ENCODE data around the gene SELENOW.
"Not testable (repeated sequence)": the region's sequence is repeated elsewhere in the genome, so short reads cannot be mapped to it uniquely, and the experiment has no call there.

SELENOW gene

GRCh38 chr19:47756953-47757608, 21.4 kb upstream of the SELENOW start:
- DNase-seq: no peak

GRCh38 chr19:47757617-47758442, 20.7 kb upstream of the SELENOW start:
- DNase-seq: no peak

- no peak for DNase-seq
These were observed 20.1 kb upstream of the SELENOW start for GRCh38 chr19:47758443-47758804.

- DNase-seq: no peak
These were observed 17.9 kb upstream of the SELENOW start for GRCh38 chr19:47760632-47760999.

- DNase-seq: no peak
These were observed 16.9 kb upstream of the SELENOW start for GRCh38 chr19:47761566-47761965.

GRCh38 chr19:47762151-47762550, 16.4 kb upstream of the SELENOW start:
- DNase-seq: no peak

- DNase-seq: no peak
These were observed 15.7 kb upstream of the SELENOW start for GRCh38 chr19:47762615-47763308.

- DNase-seq: not testable (repeated sequence)
These were observed 13.8 kb upstream of the SELENOW start for GRCh38 chr19:47764705-47765104.

- DNase-seq: peak; percentile 14
These were observed 12.8 kb upstream of the SELENOW start for GRCh38 chr19:47765523-47766358.

- DNase-seq: no peak
These were observed 12.2 kb upstream of the SELENOW start for GRCh38 chr19:47766359-47766620.

- DNase-seq: no peak
These were observed 11.8 kb upstream of the SELENOW start for GRCh38 chr19:47766670-47767069.

GRCh38 chr19:47767349-47767748, 11.2 kb upstream of the SELENOW start:
- no peak for DNase-seq

- DNase-seq: no peak
These were observed 9.9 kb upstream of the SELENOW start for GRCh38 chr19:47768604-47769003.

- DNase-seq: no peak
These were observed 9.0 kb upstream of the SELENOW start for GRCh38 chr19:47769534-47769933.

GRCh38 chr19:47771291-47771690, 7.2 kb upstream of the SELENOW start:
- DNase-seq: not testable (repeated sequence)

GRCh38 chr19:47776568-47776967, 1.9 kb upstream of the SELENOW start:
- peak; percentile 98 for DNase-seq

- DNase-seq: not testable (repeated sequence)
These were observed 1.1 kb upstream of the SELENOW start for GRCh38 chr19:47777245-47778048.

- no peak for DNase-seq
These were observed 450 bp downstream of the SELENOW start for GRCh38 chr19:47778954-47779351.

- no peak for DNase-seq
These were observed 1.2 kb downstream of the SELENOW start for GRCh38 chr19:47779524-47780214.

- no peak for DNase-seq
These were observed 1.7 kb downstream of the SELENOW start for GRCh38 chr19:47780215-47780551.

- DNase-seq: no peak
These were observed 3.2 kb downstream of the SELENOW start for GRCh38 chr19:47781590-47782262.
